ENCODE results near the gene KCNQ1.

Gene KCNQ1

GRCh38 chr11:2518111-2518982, 73.5 kb downstream of the KCNQ1 start:
- H3K27me3 ChIP-seq (ENCODE audit: insufficient read depth, low read length), result peaks cover 5% of the 10 kb centered on the region; the same call in 1 of the 2 replicates
- H3K36me3 ChIP-seq (ENCODE audit: insufficient read depth, low read length), result no peaks in the 10 kb centered on the region
- H3K4me3 ChIP-seq (ENCODE audit: low read depth, low read length), result no peak overlapping the region
- no peaks in the 10 kb centered on the region for H3K4me1 ChIP-seq (ENCODE audit: control insufficient read depth, insufficient read depth, low read length, unreplicated experiment)
- H3K27ac ChIP-seq (ENCODE audit: low read depth, low read length), result no peak overlapping the region
- no peaks in the 10 kb centered on the region for H3K79me2 ChIP-seq (ENCODE audit: control insufficient read depth, insufficient read depth, low read length, unreplicated experiment)
- H2AFZ ChIP-seq (ENCODE audit: low read length, unreplicated experiment), result no peak overlapping the region

- H3K27ac ChIP-seq (ENCODE audit: low read depth, low read length), result no peak overlapping the region
- H3K4me1 ChIP-seq (ENCODE audit: control insufficient read depth, insufficient read depth, low read length, unreplicated experiment), result no peaks in the 10 kb centered on the region
- H3K4me3 ChIP-seq (ENCODE audit: low read depth, low read length), result no peak overlapping the region
- no peak overlapping the region for H2AFZ ChIP-seq (ENCODE audit: low read length, unreplicated experiment)
- H3K36me3 ChIP-seq (ENCODE audit: insufficient read depth, low read length), result no peaks in the 10 kb centered on the region
- H3K79me2 ChIP-seq (ENCODE audit: control insufficient read depth, insufficient read depth, low read length, unreplicated experiment), result no peaks in the 10 kb centered on the region
- peaks cover 5% of the 10 kb centered on the region; the same call in 1 of the 2 replicates for H3K27me3 ChIP-seq (ENCODE audit: insufficient read depth, low read length)
These were observed 74.2 kb downstream of the KCNQ1 start for GRCh38 chr11:2518983-2519340.

GRCh38 chr11:2519517-2519861, 74.7 kb downstream of the KCNQ1 start:
- Histone ChIP-seq H3K4me1 (ENCODE audit: control insufficient read depth, insufficient read depth, low read length, unreplicated experiment) (no peaks in the 10 kb centered on the region), H3K36me3 (ENCODE audit: insufficient read depth, low read length) (no peaks in the 10 kb centered on the region), H3K27me3 (ENCODE audit: insufficient read depth, low read length) (peaks cover 5% of the 10 kb centered on the region; the same call in 1 of the 2 replicates), H3K27ac (ENCODE audit: low read depth, low read length) (no peak overlapping the region), H3K79me2 (ENCODE audit: control insufficient read depth, insufficient read depth, low read length, unreplicated experiment) (no peaks in the 10 kb centered on the region), H2AFZ (ENCODE audit: low read length, unreplicated experiment) (no peak overlapping the region), H3K4me3 (ENCODE audit: low read depth, low read length) (no peak overlapping the region)

- Histone ChIP-seq H3K27me3 (ENCODE audit: insufficient read depth, low read length) (peaks cover 5% of the 10 kb centered on the region; the same call in 1 of the 2 replicates), H2AFZ (ENCODE audit: low read length, unreplicated experiment) (no peak overlapping the region), H3K36me3 (ENCODE audit: insufficient read depth, low read length) (no peaks in the 10 kb centered on the region), H3K27ac (ENCODE audit: low read depth, low read length) (no peak overlapping the region), H3K4me1 (ENCODE audit: control insufficient read depth, insufficient read depth, low read length, unreplicated experiment) (no peaks in the 10 kb centered on the region), H3K79me2 (ENCODE audit: control insufficient read depth, insufficient read depth, low read length, unreplicated experiment) (no peaks in the 10 kb centered on the region), H3K4me3 (ENCODE audit: low read depth, low read length) (no peak overlapping the region)
These were observed 75.3 kb downstream of the KCNQ1 start for GRCh38 chr11:2519862-2520735.

GRCh38 chr11:2520736-2521035, 75.9 kb downstream of the KCNQ1 start:
- H3K79me2 ChIP-seq (ENCODE audit: control insufficient read depth, insufficient read depth, low read length, unreplicated experiment), result no peaks in the 10 kb centered on the region
- no peak overlapping the region for H3K4me3 ChIP-seq (ENCODE audit: low read depth, low read length)
- no peak overlapping the region for H3K27ac ChIP-seq (ENCODE audit: low read depth, low read length)
- no peaks in the 10 kb centered on the region for H3K4me1 ChIP-seq (ENCODE audit: control insufficient read depth, insufficient read depth, low read length, unreplicated experiment)
- H2AFZ ChIP-seq (ENCODE audit: low read length, unreplicated experiment), result no peak overlapping the region
- H3K27me3 ChIP-seq (ENCODE audit: insufficient read depth, low read length), result peaks cover 8% of the 10 kb centered on the region
- H3K36me3 ChIP-seq (ENCODE audit: insufficient read depth, low read length), result no peaks in the 10 kb centered on the region

GRCh38 chr11:2521081-2521732, 76.4 kb downstream of the KCNQ1 start:
- Histone ChIP-seq H3K4me1 (ENCODE audit: control insufficient read depth, insufficient read depth, low read length, unreplicated experiment) (no peaks in the 10 kb centered on the region), H3K79me2 (ENCODE audit: control insufficient read depth, insufficient read depth, low read length, unreplicated experiment) (no peaks in the 10 kb centered on the region), H3K27me3 (ENCODE audit: insufficient read depth, low read length) (peaks cover 9% of the 10 kb centered on the region), H3K36me3 (ENCODE audit: insufficient read depth, low read length) (no peaks in the 10 kb centered on the region), H3K4me3 (ENCODE audit: low read depth, low read length) (no peak overlapping the region), H2AFZ (ENCODE audit: low read length, unreplicated experiment) (no peak overlapping the region), H3K27ac (ENCODE audit: low read depth, low read length) (no peak overlapping the region)

GRCh38 chr11:2521733-2522630, 77.2 kb downstream of the KCNQ1 start:
- Histone ChIP-seq H3K36me3 (ENCODE audit: insufficient read depth, low read length) (no peaks in the 10 kb centered on the region), H3K4me3 (ENCODE audit: low read depth, low read length) (no peak overlapping the region), H2AFZ (ENCODE audit: low read length, unreplicated experiment) (no peak overlapping the region), H3K79me2 (ENCODE audit: control insufficient read depth, insufficient read depth, low read length, unreplicated experiment) (no peaks in the 10 kb centered on the region), H3K4me1 (ENCODE audit: control insufficient read depth, insufficient read depth, low read length, unreplicated experiment) (no peaks in the 10 kb centered on the region), H3K27me3 (ENCODE audit: insufficient read depth, low read length) (peaks cover 9% of the 10 kb centered on the region), H3K27ac (ENCODE audit: low read depth, low read length) (no peak overlapping the region)

- no peaks in the 10 kb centered on the region for H3K79me2 ChIP-seq (ENCODE audit: control insufficient read depth, insufficient read depth, low read length, unreplicated experiment)
- no peak overlapping the region for H2AFZ ChIP-seq (ENCODE audit: low read length, unreplicated experiment)
- H3K36me3 ChIP-seq (ENCODE audit: insufficient read depth, low read length), result no peaks in the 10 kb centered on the region
- no peaks in the 10 kb centered on the region for H3K4me1 ChIP-seq (ENCODE audit: control insufficient read depth, insufficient read depth, low read length, unreplicated experiment)
- peaks cover 9% of the 10 kb centered on the region for H3K27me3 ChIP-seq (ENCODE audit: insufficient read depth, low read length)
- H3K4me3 ChIP-seq (ENCODE audit: low read depth, low read length), result no peak overlapping the region
- no peak overlapping the region for H3K27ac ChIP-seq (ENCODE audit: low read depth, low read length)
These were observed 77.9 kb downstream of the KCNQ1 start for GRCh38 chr11:2522631-2523255.

GRCh38 chr11:2523821-2524391, 79.1 kb downstream of the KCNQ1 start:
- peaks cover 9% of the 10 kb centered on the region for H3K27me3 ChIP-seq (ENCODE audit: insufficient read depth, low read length)
- no peaks in the 10 kb centered on the region for H3K79me2 ChIP-seq (ENCODE audit: control insufficient read depth, insufficient read depth, low read length, unreplicated experiment)
- H3K4me1 ChIP-seq (ENCODE audit: control insufficient read depth, insufficient read depth, low read length, unreplicated experiment), result no peaks in the 10 kb centered on the region
- H3K27ac ChIP-seq (ENCODE audit: low read depth, low read length), result no peak overlapping the region
- H2AFZ ChIP-seq (ENCODE audit: low read length, unreplicated experiment), result no peak overlapping the region
- no peaks in the 10 kb centered on the region for H3K36me3 ChIP-seq (ENCODE audit: insufficient read depth, low read length)
- no peak overlapping the region for H3K4me3 ChIP-seq (ENCODE audit: low read depth, low read length)

Data from ACC112 (cell line).